ENCODE measurements around the gene ELK4. TPM values are rescaled to one million over a fixed set of nuclear protein-coding genes. Genes with fewer than 3 reads are reported as not detected.

The ELK4 gene
- total RNA-seq, 1 experiment from 2014 or later, result 31.2 TPM

- no peak overlapping the region for H4K5ac ChIP-seq (ENCODE audit: insufficient read length, low read depth, low read length)
- no peak overlapping the region for H3K56ac ChIP-seq (ENCODE audit: insufficient read length, low read depth, low read length)
- H3K27ac Mint-ChIP-seq, result peak overlapping the region in 2 of 3 experiments; percentile 59 to 82; a peak in 4 of 7 replicates
- H3K9ac ChIP-seq (ENCODE audit: extremely low read depth, insufficient read length, low read length), result no peak overlapping the region
- no peak overlapping the region for H2AFZ ChIP-seq (ENCODE audit: low read length)
- peaks cover 73% of the 10 kb centered on the region in 2 experiments for H3K4me1 Mint-ChIP-seq
- no peaks in the 10 kb centered on the region for H3K27me3 ChIP-seq (ENCODE audit: insufficient read depth, low read length)
- no peak overlapping the region for H3K4me2 ChIP-seq (ENCODE audit: insufficient read depth, insufficient read length, low read length)
- H2BK120ac ChIP-seq (ENCODE audit: low read depth, low read length, poor library complexity, severe bottlenecking), result no peak overlapping the region
- no peak for TF ChIP-seq CTCF (conservative IDR thresholded peaks at IDR 0.05)
- WGBS (ENCODE audit: extremely low coverage, insufficient read length, low lambda C conversion rate), result no CpG with 5 or more reads among the region's 3 CpGs
- no peak overlapping the region for H3T11ph ChIP-seq (ENCODE audit: low read length)
- H3K4me1 ChIP-seq (ENCODE audit: insufficient read depth, low read length), result peaks cover 11% of the 10 kb centered on the region; the same call in 1 of the 2 replicates
- no peaks in the 10 kb centered on the region; a peak in 3 of 7 replicates for H3K36me3 Mint-ChIP-seq (ENCODE audit: insufficient read depth in 1 of 3, low read depth in 3 of 3)
- H2BK20ac ChIP-seq (ENCODE audit: low read depth, low read length, poor library complexity, severe bottlenecking), result no peak overlapping the region
- no peak overlapping the region for H2BK12ac ChIP-seq (ENCODE audit: insufficient read length, low read depth, low read length)
- H3K4ac ChIP-seq (ENCODE audit: low read depth, low read length), result no peak overlapping the region
- H3K23me2 ChIP-seq (ENCODE audit: insufficient read length, low read depth, low read length, poor library complexity, severe bottlenecking), result peaks cover 8% of the 10 kb centered on the region
- H3K14ac ChIP-seq (ENCODE audit: insufficient read depth, low read length), result no peak overlapping the region
- H3K79me2 ChIP-seq (ENCODE audit: insufficient read depth, low read length), result no peaks in the 10 kb centered on the region; the same call in 1 of the 2 replicates
- H4K20me1 ChIP-seq (ENCODE audit: control insufficient read depth, insufficient read depth, insufficient read length), result no peaks in the 10 kb centered on the region
- H2BK15ac ChIP-seq (ENCODE audit: low read depth, low read length), result no peak overlapping the region
- H3K23ac ChIP-seq (ENCODE audit: insufficient read length, low read depth, low read length), result no peak overlapping the region
- H3K27ac ChIP-seq (ENCODE audit: insufficient read length, low read depth, low read length), result no peak overlapping the region
- H3K79me1 ChIP-seq (ENCODE audit: insufficient read depth, low read depth, low read length, poor library complexity, severe bottlenecking), result no peaks in the 10 kb centered on the region
- H4K91ac ChIP-seq (ENCODE audit: insufficient read length, low read depth, low read length), result no peak overlapping the region
- no peaks in the 10 kb centered on the region; a peak in 1 of 5 replicates for H3K9me3 Mint-ChIP-seq
- no peaks in the 10 kb centered on the region for H3K9me3 ChIP-seq (ENCODE audit: control insufficient read depth, low read depth, low read length)
- H2BK5ac ChIP-seq (ENCODE audit: insufficient read length, low read length), result no peak overlapping the region
- DNase-seq, result no peak
- peaks cover 9% of the 10 kb centered on the region for H3K27me3 Mint-ChIP-seq (ENCODE audit: low read depth)
- peak overlapping the region in 1 of 2 experiments; percentile 66; a peak in 1 of 5 replicates for H3K4me3 Mint-ChIP-seq
- H2AK5ac ChIP-seq (ENCODE audit: insufficient read length, low read length), result no peak overlapping the region
- no peak overlapping the region for H4K8ac ChIP-seq (replicated peaks; ENCODE audit: insufficient read length, low read depth, low read length)
- no peak overlapping the region for H3K18ac ChIP-seq (ENCODE audit: insufficient read length, low read depth, low read length)
Measured at GRCh38 chr1:205676597-205676996, 44.8 kb upstream of the ELK4 start.
